GM12892 (cell line): Measurements from ENCODE around the gene BTRC.
"Not testable (repeated sequence)": the region's sequence is repeated elsewhere in the genome, so short reads cannot be mapped to it uniquely, and the experiment has no call there.

Experiments used
- DNase-seq: peaks from one replicate; pipeline ENCODE4 v3.0.0; 2011; ENCODE audit not compliant: insufficient read length
- FAIRE-seq: peaks from 2 replicates; lab custom pipeline; 2011; peaks lifted over from hg19 to GRCh38; lab: Jason Lieb, UNC
- POLR2A ChIP-seq: IDR thresholded peaks from 2 replicates; pipeline ENCODE4 v1.6.1; 2011; ENCODE audit warnings: low read depth, low read length, control low read depth
- POLR2AphosphoS5 ChIP-seq: IDR thresholded peaks from 2 replicates; pipeline ENCODE4 v1.6.1; 2011; ENCODE audit warnings: low read depth, low read length, control low read depth
- TAF1 ChIP-seq: IDR thresholded peaks from 2 replicates; pipeline ENCODE4 v1.6.1; 2011; ENCODE audit warnings: low read depth, mild to moderate bottlenecking, control low read depth, low read length, borderline replicate concordance

BTRC gene

GRCh38 chr10:101354328-101355071 lies 535 bp downstream of the BTRC start:
- TF ChIP-seq POLR2A = no peak
- TF ChIP-seq POLR2AphosphoS5 = no peak
- DNase-seq (peak; percentile 32), FAIRE-seq (peak; percentile 75)

GRCh38 chr10:101355072-101355706 lies 1.2 kb downstream of the BTRC start:
- DNase-seq (no peak), FAIRE-seq (no peak)
- TF ChIP-seq TAF1 (no peak), POLR2A (no peak), POLR2AphosphoS5 (no peak)

GRCh38 chr10:101356132-101356531 lies 2.2 kb downstream of the BTRC start:
- DNase-seq (no peak), FAIRE-seq (no peak)
- no peak for TF ChIP-seq TAF1
- TF ChIP-seq POLR2A = no peak
- TF ChIP-seq POLR2AphosphoS5 = no peak

- no peak for FAIRE-seq
- TF ChIP-seq POLR2A (no peak), POLR2AphosphoS5 (no peak), TAF1 (no peak)
- DNase-seq = no peak
Observed at GRCh38 chr10:101357958-101358357, 4.0 kb downstream of the BTRC start.

GRCh38 chr10:101358706-101359300 lies 4.8 kb downstream of the BTRC start:
- no peak for TF ChIP-seq TAF1
- no peak for TF ChIP-seq POLR2A
- TF ChIP-seq POLR2AphosphoS5 = no peak
- DNase-seq = no peak
- no peak for FAIRE-seq

GRCh38 chr10:101360090-101360489 lies 6.1 kb downstream of the BTRC start:
- not testable (repeated sequence) for FAIRE-seq, DNase-seq

- not testable (repeated sequence) for FAIRE-seq, DNase-seq
Observed at GRCh38 chr10:101360841-101361240, 6.9 kb downstream of the BTRC start.

- FAIRE-seq (no peak), DNase-seq (no peak)
- no peak for TF ChIP-seq POLR2A
- TF ChIP-seq POLR2AphosphoS5 = no peak
- no peak for TF ChIP-seq TAF1
Observed at GRCh38 chr10:101363850-101364400, 10.0 kb downstream of the BTRC start.

GRCh38 chr10:101364721-101365120 lies 10.8 kb downstream of the BTRC start:
- FAIRE-seq (peak; percentile 97), DNase-seq (no peak)
- TF ChIP-seq TAF1 (no peak), POLR2AphosphoS5 (no peak), POLR2A (no peak)

GRCh38 chr10:101367569-101368453 lies 13.8 kb downstream of the BTRC start:
- no peak for FAIRE-seq
- no peak for DNase-seq
- no peak for TF ChIP-seq POLR2A
- TF ChIP-seq TAF1 = no peak
- TF ChIP-seq POLR2AphosphoS5 = no peak

- no peak for DNase-seq
- FAIRE-seq = peak; percentile 24
- TF ChIP-seq POLR2AphosphoS5 = no peak
- no peak for TF ChIP-seq TAF1
- no peak for TF ChIP-seq POLR2A
Observed at GRCh38 chr10:101373063-101373462, 19.1 kb downstream of the BTRC start.

GRCh38 chr10:101373993-101374392 lies 20.0 kb downstream of the BTRC start:
- not testable (repeated sequence) for DNase-seq, FAIRE-seq
